HG02840 (cell line): Measurements from ENCODE around the gene DNAJC2.
"Not testable (repeated sequence)": the region's sequence is repeated elsewhere in the genome, so short reads cannot be mapped to it uniquely, and the experiment has no call there.

Experiments used
- ATAC-seq: cut with Tn5 transposase; IDR thresholded peaks from one replicate; pipeline ENCODE4 v1.9.1; 2021; ENCODE audit warnings: mild to moderate bottlenecking, moderate library complexity, moderate number of reproducible peaks; ENCODE audit not compliant: unreplicated experiment, low FRiP score

Gene DNAJC2

DNA sequence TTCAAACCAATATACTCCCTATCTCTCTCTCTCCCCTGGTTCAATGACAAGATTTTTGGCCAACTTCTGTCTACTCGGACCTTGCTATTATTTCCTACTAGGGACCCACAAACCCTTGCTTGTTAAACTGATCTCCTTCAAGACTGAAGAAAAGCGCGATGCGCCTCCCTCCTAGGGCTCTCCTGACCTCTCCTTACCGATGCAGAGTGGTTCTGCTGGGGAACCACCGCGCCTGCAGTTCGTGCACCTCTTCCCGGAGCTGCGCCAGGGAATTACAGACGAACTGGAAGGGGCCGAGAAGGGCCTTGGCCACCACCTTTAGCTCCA lies 65.0 kb downstream of the DNAJC2 start:
- peak; percentile 36 for ATAC-seq

- ATAC-seq = not testable (repeated sequence)
These were observed 66.4 kb downstream of the DNAJC2 start for GRCh38 chr7:103278195-103278594.

GRCh38 chr7:103274867-103275266 lies 69.7 kb downstream of the DNAJC2 start:
- not testable (repeated sequence) for ATAC-seq

DNA sequence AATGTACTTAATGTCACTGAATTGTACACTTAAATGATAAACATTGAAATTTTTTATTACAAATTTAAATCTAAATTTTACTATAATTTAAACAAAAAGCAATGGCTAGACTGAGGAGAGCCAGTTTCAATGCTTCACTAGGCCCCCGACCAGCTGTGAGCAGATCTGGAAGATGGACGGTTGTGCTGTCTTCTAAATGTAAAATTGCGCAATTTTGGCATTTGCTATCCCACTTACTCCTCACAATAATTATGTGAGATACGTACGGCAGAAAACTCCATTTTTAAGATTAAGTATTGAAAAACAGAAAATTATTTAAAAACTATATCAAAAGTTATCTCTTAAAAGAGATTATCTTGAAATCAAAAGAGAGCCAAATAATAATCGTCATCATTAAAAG lies 71.2 kb downstream of the DNAJC2 start:
- ATAC-seq = not testable (repeated sequence)

DNA sequence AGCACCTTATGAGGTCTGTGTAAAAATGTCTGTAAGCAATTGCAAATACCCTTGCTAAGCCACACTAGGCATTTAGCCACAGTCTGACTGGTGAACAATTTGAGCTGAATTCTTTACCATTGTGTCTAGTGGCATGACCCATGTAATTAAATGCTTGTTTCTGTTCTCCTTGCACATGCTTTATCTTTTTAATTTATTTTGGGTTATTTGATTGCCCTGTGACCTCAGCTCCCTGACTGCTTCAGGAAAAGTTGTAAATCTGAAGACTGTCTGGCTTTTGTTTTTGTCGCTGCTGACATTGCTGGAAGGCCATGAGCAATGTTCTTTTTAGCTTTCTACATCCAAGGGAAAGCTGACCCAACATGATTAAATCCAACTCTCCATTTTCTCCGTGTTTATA lies 78.3 kb downstream of the DNAJC2 start:
- ATAC-seq = not testable (repeated sequence)

- not testable (repeated sequence) for ATAC-seq
These were observed 80.5 kb downstream of the DNAJC2 start for GRCh38 chr7:103264054-103264453.
